K562 (cell line): ENCODE data around the gene CERS6. TPM values are rescaled to one million over a fixed set of nuclear protein-coding genes. Genes with fewer than 3 reads are reported as not detected.
A peak's percentile ranks its signal among the peaks of the same experiment; 100 is the strongest.

Experiments used
- ATAC-seq: fragments of 200-7000 bp; cut with Tn5 transposase; 3 replicates; pipeline ENCODE4 v1.9.1; 2020; ENCODE audit warnings: moderate library complexity
- BruUV-seq: library from RNA; stranded (reverse); fragments of 400-500 nt; replicated peaks from 2 replicates; lab custom pipeline; 2021; lab: Mats Ljungman, UMichigan
- CTCF ChIA-PET: fragments of 300-600 bp; formaldehyde crosslinking; extraction: SDS; loops from one replicate; lab custom pipeline; 2021; ENCODE audit warnings: low intra/inter-chr PET ratio; lab: Yijun Ruan, JAX
- POLR2A ChIA-PET: fragments of 300-600, 350-650 bp; sonication (Branson Sonifier 250); formaldehyde crosslinking; extraction: SDS; loops from one replicate; lab custom pipeline; 2021; ENCODE audit warnings: antibody characterized with exemption, inconsistent platforms; lab: Yijun Ruan, JAX
- DNase-seq, 4 experiments: peaks; one replicate each; pipeline versions ENCODE4 v3.0.0 to v3.0.0-alpha.2; 2011 to 2018; ENCODE audit warnings: low spot score in 3 of 4, mixed read lengths in 3 of 4; ENCODE audit errors: extremely low read depth in 1 of 4
- FAIRE-seq: peaks from 2 replicates; lab custom pipeline; 2011; peaks lifted over from hg19 to GRCh38; lab: Jason Lieb, UNC
- H2AFZ ChIP-seq: 2 replicates; pipeline ENCODE4 v1.6.0; 2011; ENCODE audit warnings: low read depth, low read length, control low read depth, inconsistent platforms
- H3K27ac ChIP-seq: fragments of 200-600 bp; 3 replicates; pipeline ENCODE4 v1.8.0; 2011; ENCODE audit warnings: low read depth, mild to moderate bottlenecking, control low read depth, inconsistent platforms, low read length, moderate library complexity, mixed read lengths; ENCODE audit errors: extremely low read depth
- H3K27me3 ChIP-seq, 2 experiments: fragments of 300-600 bp in 1 of 2; 2 replicates in 1 of 2; 3 replicates in 1 of 2; pipeline versions ENCODE4 v1.6.0 to v1.8.0; 2011; ENCODE audit warnings: inconsistent platforms in 2 of 2, low read length in 2 of 2, mild to moderate bottlenecking in 1 of 2, mixed read lengths in 1 of 2, moderate library complexity in 1 of 2; ENCODE audit not compliant: control insufficient read depth in 2 of 2, insufficient read depth in 2 of 2
- H3K36me3 ChIP-seq: fragments of 300-600 bp; 3 replicates; pipeline ENCODE4 v1.8.0; 2011; ENCODE audit warnings: mild to moderate bottlenecking, low read length, inconsistent platforms; ENCODE audit not compliant: control insufficient read depth, insufficient read depth
- H3K4me1 ChIP-seq, 2 experiments: fragments of 200-600 bp in 1 of 2; replicated peaks in 1 of 2; 2 replicates in 1 of 2; 3 replicates in 1 of 2; pipeline versions ENCODE4 v1.5.1 to v1.8.0; 2011; ENCODE audit warnings: inconsistent platforms in 2 of 2, low read length in 2 of 2, mild to moderate bottlenecking in 1 of 2, mixed read lengths in 1 of 2, moderate library complexity in 1 of 2; ENCODE audit not compliant: control insufficient read depth in 2 of 2, insufficient read depth in 2 of 2
- H3K4me2 ChIP-seq: 2 replicates; pipeline ENCODE4 v1.6.1; 2011; ENCODE audit warnings: low read length, control low read depth, inconsistent platforms, mixed read lengths; ENCODE audit not compliant: insufficient read depth
- H3K4me3 ChIP-seq: fragments of 200-600 bp; sonication (generic), shearing (Covaris generic); 2 replicates; pipeline ENCODE4 v1.5.1; 2016; ENCODE audit warnings: control low read depth, inconsistent platforms
- H3K79me2 ChIP-seq: fragments of 200-600 bp; 3 replicates; pipeline ENCODE4 v1.8.0; 2011; ENCODE audit warnings: low read length, inconsistent platforms; ENCODE audit not compliant: control insufficient read depth, insufficient read depth
- H3K9ac ChIP-seq, 2 experiments: 2 replicates each; pipeline versions ENCODE4 v1.6.0 to v1.6.1; 2011; ENCODE audit warnings: low read depth in 2 of 2, low read length in 2 of 2, control low read depth in 1 of 2, inconsistent platforms in 1 of 2, mild to moderate bottlenecking in 1 of 2, mixed read lengths in 1 of 2; ENCODE audit not compliant: insufficient read depth in 1 of 2
- H3K9me1 ChIP-seq: one replicate; pipeline ENCODE4 v1.6.0; 2011; ENCODE audit warnings: inconsistent platforms, mild to moderate bottlenecking, low read length, moderate library complexity; ENCODE audit not compliant: control insufficient read depth, insufficient read depth
- H3K9me3 ChIP-seq: replicated peaks from 2 replicates; pipeline ENCODE4 v1.5.1; 2011; ENCODE audit warnings: low read depth, low read length, inconsistent platforms; ENCODE audit not compliant: control insufficient read depth, insufficient read depth
- H4K20me1 ChIP-seq: replicated peaks from 2 replicates; pipeline ENCODE4 v1.6.1; 2011; ENCODE audit warnings: low read length, inconsistent platforms, mixed read lengths; ENCODE audit not compliant: control insufficient read depth, insufficient read depth
- BRD4 ChIP-seq: fragments of 200-600 bp; sonication (generic); IDR thresholded peaks from 2 replicates; pipeline ENCODE4 v1.6.1; 2017; ENCODE audit warnings: inconsistent platforms
- MTA2 ChIP-seq: fragments of 450-650 bp; IDR thresholded peaks from 2 replicates; pipeline ENCODE4 v1.6.1; 2016; ENCODE audit warnings: low read depth
- RAD51 ChIP-seq: fragments of 450-650 bp; IDR thresholded peaks from 2 replicates; pipeline ENCODE4 v1.7.1; 2016; ENCODE audit warnings: low read depth, mild to moderate bottlenecking, borderline replicate concordance
- TAF1 ChIP-seq: IDR thresholded peaks from 2 replicates; pipeline ENCODE4 v1.6.1; 2011; ENCODE audit warnings: mild to moderate bottlenecking, low read length, moderate library complexity; ENCODE audit not compliant: insufficient read depth, control insufficient read depth, severe bottlenecking; ENCODE audit errors: extremely low read depth
- ZBTB12 ChIP-seq: fragments of 250-450 bp; sonication (Bioruptor Pico); IDR thresholded peaks from 2 replicates; pipeline ENCODE4 v1.4.0; 2020
- ZFP30 ChIP-seq: fragments of 250-450 bp; sonication (Bioruptor Pico); IDR thresholded peaks from 2 replicates; pipeline ENCODE4 v1.8.0; 2022; ENCODE audit warnings: moderate library complexity, mild to moderate bottlenecking, inconsistent platforms, borderline replicate concordance
- ZNF740 ChIP-seq, 3 experiments: fragments of 200-800 bp in 1 of 3; sonication (Bioruptor generic) in 1 of 3; sonication (generic) in 1 of 3; formaldehyde crosslinking in 1 of 3; IDR thresholded peaks; 2 replicates each; pipeline versions ENCODE4 v1.6.1 to v1.8.0; 2016 to 2022; ENCODE audit warnings: mild to moderate bottlenecking in 2 of 3, missing compliant biosample characterization in 2 of 3, missing genetic modification characterization in 2 of 3, missing genetic modification reagents in 1 of 3
- WGBS: fragments of 100-300 bp; shearing (Covaris generic); methylation state at CpG from one replicate; pipeline ENCODE4 v1.1.6; 2016; ENCODE audit warnings: low coverage, mixed read lengths; ENCODE audit not compliant: insufficient coverage; ENCODE audit errors: missing lambda C conversion rate; 5-methylcytosine and 5-hydroxymethylcytosine counted together
- in situ Hi-C: fragments of 300-500 bp; cut with MboI; formaldehyde crosslinking; loops from 4 replicates; pipeline ENCODE4 v1.15.0; 2018; ENCODE audit warnings: inconsistent platforms, mixed read lengths
- intact Hi-C: fragments of 100-400 bp; cut with micrococcal nuclease; formaldehyde crosslinking; loops from 2 replicates; pipeline ENCODE4 v1.14.2; 2022
- polyA plus RNA-seq, 8 experiments: library from polyadenylated mRNA; depleted of rRNA in 4 of 8; stranded (reverse) in 5 of 8; unstranded in 3 of 8; fragments of >200 nt; fragmentation: Nextera tagmentation in 2 of 8; fragmentation: Illumina TruSeq in 1 of 8; extraction: Ambion mirVana in 2 of 8; extraction: Trizol in 1 of 8; gene quantifications; 2 replicates each; pipeline versions ENCODE4 v1.2.1 to v1.2.3, GENCODE V29; 2011 to 2014; ENCODE audit warnings: inconsistent platforms in 1 of 8, missing spikeins in 1 of 8
- total RNA-seq, 7 experiments: library from RNA; depleted of rRNA in 6 of 7; stranded (reverse); fragments of >200 nt in 6 of 7; fragmentation: Illumina TruSeq in 2 of 7; extraction: Trizol in 2 of 7; gene quantifications; 2 replicates each; pipeline versions ENCODE4 v1.2.1 to v1.2.3, GENCODE V29; 2011 to 2021; ENCODE audit warnings: low replicate concordance in 1 of 7

Gene CERS6
- total and polyA plus RNA-seq, 9 of the 15 experiments (the other 6 are each of a cell fraction or from before 2014, with no cell fraction given): 1.6 to 13.6 (median 11.4) TPM

- Histone ChIP-seq H3K4me3 (no peak overlapping the region), H3K27me3 (no peaks in the 10 kb centered on the region), H3K27ac (no peak overlapping the region), H3K79me2 (no peaks in the 10 kb centered on the region), H2AFZ (no peak overlapping the region), H3K9me3 (no peaks in the 10 kb centered on the region), H3K36me3 (no peaks in the 10 kb centered on the region), H4K20me1 (no peaks in the 10 kb centered on the region), H3K9ac (no peak overlapping the region), H3K9me1 (no peaks in the 10 kb centered on the region), H3K4me2 (no peak overlapping the region), H3K4me1 (no peaks in the 10 kb centered on the region; a peak in 1 of 5 replicates)
- ATAC-seq: peak; percentile 34; the same call in 1 of the 3 replicates
- BruUV-seq: no TSS peak
- WGBS: 30% methylated on average over 8 of the region's 8 CpGs
- intact Hi-C loops (no loop called here), in situ Hi-C loops (no loop called here)
- DNase-seq: no peak
- no peak for TF ChIP-seq ZNF740 (CRISPR knock-in tag; IDR thresholded peaks at IDR 0.05)
- TF ChIP-seq ZNF740 (tag; IDR thresholded peaks at IDR 0.05): no peak
- no peak for TF ChIP-seq TAF1
- no peak for TF ChIP-seq ZFP30 (CRISPR knock-in tag)
- TF ChIP-seq BRD4: no peak
- no peak for TF ChIP-seq RAD51
- no peak for TF ChIP-seq ZBTB12 (CRISPR knock-in tag)
- no peak for TF ChIP-seq MTA2
- no peak for FAIRE-seq
- ChIA-PET POLR2A (interaction anchor here (0.6 to 1.0 kb wide), 4 partner anchors 8 to 240 kb away, joined by 3 to 4 read pairs (median 3); no protein-coding TSS in a partner anchor), CTCF (no interaction called here)
Observed at GRCh38 chr2:168679741-168680310, 223.8 kb downstream of the CERS6 start.
